ENCODE results near the gene SPHK1.

The SPHK1 gene

DNA sequence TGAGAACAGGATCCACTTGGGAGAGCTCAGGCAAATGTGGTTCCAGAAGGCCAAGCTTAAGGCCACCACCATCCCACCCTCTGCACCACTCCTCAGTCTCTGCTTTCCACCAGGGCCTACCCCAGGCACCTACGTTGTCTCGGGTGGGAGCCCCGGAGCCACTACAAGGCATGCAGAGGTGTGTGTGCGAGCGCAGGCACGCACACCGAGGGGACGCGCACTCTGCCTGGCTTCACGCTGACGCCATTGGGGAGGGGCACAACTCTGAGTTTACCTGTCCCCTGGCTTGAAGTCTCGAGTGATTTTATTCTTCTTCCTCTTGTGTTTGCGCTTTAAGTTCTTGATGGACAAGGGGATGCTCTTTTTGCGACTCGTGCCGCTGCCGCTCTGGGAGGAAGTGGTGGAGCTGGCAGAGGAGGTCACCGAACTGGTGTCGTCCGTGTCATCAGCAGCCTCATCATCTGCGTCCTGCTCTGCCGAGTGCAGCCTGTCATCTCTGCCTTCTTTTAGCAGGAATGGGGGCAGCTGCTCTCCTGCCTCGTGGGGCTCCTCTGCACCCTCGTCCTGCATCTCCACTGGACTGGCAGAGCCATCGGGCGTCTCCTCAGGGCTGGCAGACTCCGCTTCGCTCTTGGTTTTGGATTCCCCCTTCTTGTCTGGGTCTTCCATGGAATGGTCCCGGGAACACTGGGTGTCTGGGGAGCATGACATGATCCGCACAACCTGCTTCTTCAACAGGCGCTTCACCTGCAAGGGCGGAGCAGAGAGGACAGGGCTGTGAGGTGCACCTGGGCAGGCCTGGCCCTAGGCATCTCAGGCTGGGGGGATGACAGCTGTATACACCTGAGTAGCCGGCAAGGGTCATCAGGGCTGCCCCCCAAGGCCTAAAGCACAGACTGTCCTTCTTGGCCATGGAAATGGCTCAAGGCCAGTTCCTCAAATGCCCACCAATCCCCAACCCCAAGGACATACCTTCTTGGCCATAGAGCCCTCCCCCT lies 15.1 kb downstream of the SPHK1 start:
- ATAC-seq, result no peak
- no peak for TF ChIP-seq GLIS3 (CRISPR knock-in tag; IDR thresholded peaks at IDR 0.05)
- TF ChIP-seq ZNF565 (CRISPR knock-in tag; conservative IDR thresholded peaks at IDR 0.05; ENCODE audit: low read depth), result no peak
- no peak for TF ChIP-seq TOX (CRISPR knock-in tag; IDR thresholded peaks at IDR 0.05; ENCODE audit: borderline replicate concordance)
- TF ChIP-seq, protein P1, sequence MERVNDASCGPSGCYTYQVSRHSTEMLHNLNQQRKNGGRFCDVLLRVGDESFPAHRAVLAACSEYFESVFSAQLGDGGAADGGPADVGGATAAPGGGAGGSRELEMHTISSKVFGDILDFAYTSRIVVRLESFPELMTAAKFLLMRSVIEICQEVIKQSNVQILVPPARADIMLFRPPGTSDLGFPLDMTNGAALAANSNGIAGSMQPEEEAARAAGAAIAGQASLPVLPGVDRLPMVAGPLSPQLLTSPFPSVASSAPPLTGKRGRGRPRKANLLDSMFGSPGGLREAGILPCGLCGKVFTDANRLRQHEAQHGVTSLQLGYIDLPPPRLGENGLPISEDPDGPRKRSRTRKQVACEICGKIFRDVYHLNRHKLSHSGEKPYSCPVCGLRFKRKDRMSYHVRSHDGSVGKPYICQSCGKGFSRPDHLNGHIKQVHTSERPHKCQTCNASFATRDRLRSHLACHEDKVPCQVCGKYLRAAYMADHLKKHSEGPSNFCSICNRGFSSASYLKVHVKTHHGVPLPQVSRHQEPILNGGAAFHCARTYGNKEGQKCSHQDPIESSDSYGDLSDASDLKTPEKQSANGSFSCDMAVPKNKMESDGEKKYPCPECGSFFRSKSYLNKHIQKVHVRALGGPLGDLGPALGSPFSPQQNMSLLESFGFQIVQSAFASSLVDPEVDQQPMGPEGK (CRISPR knock-in tag; IDR thresholded peaks at IDR 0.05; ENCODE audit: borderline replicate concordance), result no peak
- TF ChIP-seq BACH2 (CRISPR knock-in tag; IDR thresholded peaks at IDR 0.05; ENCODE audit: borderline replicate concordance), result no peak
- TF ChIP-seq, protein P2, sequence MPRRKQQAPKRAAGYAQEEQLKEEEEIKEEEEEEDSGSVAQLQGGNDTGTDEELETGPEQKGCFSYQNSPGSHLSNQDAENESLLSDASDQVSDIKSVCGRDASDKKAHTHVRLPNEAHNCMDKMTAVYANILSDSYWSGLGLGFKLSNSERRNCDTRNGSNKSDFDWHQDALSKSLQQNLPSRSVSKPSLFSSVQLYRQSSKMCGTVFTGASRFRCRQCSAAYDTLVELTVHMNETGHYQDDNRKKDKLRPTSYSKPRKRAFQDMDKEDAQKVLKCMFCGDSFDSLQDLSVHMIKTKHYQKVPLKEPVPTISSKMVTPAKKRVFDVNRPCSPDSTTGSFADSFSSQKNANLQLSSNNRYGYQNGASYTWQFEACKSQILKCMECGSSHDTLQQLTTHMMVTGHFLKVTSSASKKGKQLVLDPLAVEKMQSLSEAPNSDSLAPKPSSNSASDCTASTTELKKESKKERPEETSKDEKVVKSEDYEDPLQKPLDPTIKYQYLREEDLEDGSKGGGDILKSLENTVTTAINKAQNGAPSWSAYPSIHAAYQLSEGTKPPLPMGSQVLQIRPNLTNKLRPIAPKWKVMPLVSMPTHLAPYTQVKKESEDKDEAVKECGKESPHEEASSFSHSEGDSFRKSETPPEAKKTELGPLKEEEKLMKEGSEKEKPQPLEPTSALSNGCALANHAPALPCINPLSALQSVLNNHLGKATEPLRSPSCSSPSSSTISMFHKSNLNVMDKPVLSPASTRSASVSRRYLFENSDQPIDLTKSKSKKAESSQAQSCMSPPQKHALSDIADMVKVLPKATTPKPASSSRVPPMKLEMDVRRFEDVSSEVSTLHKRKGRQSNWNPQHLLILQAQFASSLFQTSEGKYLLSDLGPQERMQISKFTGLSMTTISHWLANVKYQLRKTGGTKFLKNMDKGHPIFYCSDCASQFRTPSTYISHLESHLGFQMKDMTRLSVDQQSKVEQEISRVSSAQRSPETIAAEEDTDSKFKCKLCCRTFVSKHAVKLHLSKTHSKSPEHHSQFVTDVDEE (CRISPR knock-in tag; IDR thresholded peaks at IDR 0.05), result no peak
- no peak for TF ChIP-seq ZFP30 (CRISPR knock-in tag; IDR thresholded peaks at IDR 0.05)
- TF ChIP-seq, protein P3, sequence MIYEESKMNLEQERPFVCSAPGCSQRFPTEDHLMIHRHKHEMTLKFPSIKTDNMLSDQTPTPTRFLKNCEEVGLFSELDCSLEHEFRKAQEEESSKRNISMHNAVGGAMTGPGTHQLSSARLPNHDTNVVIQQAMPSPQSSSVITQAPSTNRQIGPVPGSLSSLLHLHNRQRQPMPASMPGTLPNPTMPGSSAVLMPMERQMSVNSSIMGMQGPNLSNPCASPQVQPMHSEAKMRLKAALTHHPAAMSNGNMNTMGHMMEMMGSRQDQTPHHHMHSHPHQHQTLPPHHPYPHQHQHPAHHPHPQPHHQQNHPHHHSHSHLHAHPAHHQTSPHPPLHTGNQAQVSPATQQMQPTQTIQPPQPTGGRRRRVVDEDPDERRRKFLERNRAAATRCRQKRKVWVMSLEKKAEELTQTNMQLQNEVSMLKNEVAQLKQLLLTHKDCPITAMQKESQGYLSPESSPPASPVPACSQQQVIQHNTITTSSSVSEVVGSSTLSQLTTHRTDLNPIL (CRISPR knock-in tag; IDR thresholded peaks at IDR 0.05; ENCODE audit: low read depth), result no peak
- no peak for TF ChIP-seq ZNF8 (CRISPR knock-in tag; IDR thresholded peaks at IDR 0.05)
- TF ChIP-seq, protein P4, sequence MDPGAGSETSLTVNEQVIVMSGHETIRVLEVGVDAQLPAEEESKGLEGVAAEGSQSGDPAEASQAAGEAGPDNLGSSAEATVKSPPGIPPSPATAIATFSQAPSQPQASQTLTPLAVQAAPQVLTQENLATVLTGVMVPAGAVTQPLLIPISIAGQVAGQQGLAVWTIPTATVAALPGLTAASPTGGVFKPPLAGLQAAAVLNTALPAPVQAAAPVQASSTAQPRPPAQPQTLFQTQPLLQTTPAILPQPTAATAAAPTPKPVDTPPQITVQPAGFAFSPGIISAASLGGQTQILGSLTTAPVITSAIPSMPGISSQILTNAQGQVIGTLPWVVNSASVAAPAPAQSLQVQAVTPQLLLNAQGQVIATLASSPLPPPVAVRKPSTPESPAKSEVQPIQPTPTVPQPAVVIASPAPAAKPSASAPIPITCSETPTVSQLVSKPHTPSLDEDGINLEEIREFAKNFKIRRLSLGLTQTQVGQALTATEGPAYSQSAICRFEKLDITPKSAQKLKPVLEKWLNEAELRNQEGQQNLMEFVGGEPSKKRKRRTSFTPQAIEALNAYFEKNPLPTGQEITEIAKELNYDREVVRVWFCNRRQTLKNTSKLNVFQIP (CRISPR knock-in tag; IDR thresholded peaks at IDR 0.05; ENCODE audit: borderline replicate concordance, low read depth), result no peak

DNA sequence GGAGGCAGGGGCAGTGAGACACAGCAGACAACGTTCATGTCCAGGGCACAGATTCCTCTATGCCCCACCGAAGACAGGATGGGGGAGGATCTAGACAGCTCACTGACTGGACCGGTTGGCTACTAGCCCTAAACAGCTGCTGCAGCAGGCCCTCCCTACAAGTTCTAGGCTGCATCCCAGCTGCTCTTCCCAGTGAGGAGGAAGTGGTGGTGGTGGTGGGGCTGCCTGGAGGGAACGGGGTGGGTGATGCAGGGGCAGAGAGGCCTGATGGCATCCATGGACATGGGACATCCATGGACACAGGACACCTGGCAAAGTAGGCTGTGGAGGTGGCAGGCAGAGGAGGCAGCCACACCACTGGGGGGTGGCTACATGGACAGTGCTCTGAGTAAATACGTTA lies 18.3 kb downstream of the SPHK1 start:
- TF ChIP-seq ZNF565 (CRISPR knock-in tag; conservative IDR thresholded peaks at IDR 0.05; ENCODE audit: low read depth), result no peak
- TF ChIP-seq, protein P1 (CRISPR knock-in tag; IDR thresholded peaks at IDR 0.05; ENCODE audit: borderline replicate concordance), result no peak
- TF ChIP-seq SNAI2 (CRISPR knock-in tag; IDR thresholded peaks at IDR 0.05), result no peak
- TF ChIP-seq CSDC2 (CRISPR knock-in tag; IDR thresholded peaks at IDR 0.05), result no peak
- TF ChIP-seq, protein P2 (CRISPR knock-in tag; IDR thresholded peaks at IDR 0.05), result no peak
- TF ChIP-seq, protein P3 (CRISPR knock-in tag; IDR thresholded peaks at IDR 0.05; ENCODE audit: low read depth), result no peak
- TF ChIP-seq, protein P5, sequence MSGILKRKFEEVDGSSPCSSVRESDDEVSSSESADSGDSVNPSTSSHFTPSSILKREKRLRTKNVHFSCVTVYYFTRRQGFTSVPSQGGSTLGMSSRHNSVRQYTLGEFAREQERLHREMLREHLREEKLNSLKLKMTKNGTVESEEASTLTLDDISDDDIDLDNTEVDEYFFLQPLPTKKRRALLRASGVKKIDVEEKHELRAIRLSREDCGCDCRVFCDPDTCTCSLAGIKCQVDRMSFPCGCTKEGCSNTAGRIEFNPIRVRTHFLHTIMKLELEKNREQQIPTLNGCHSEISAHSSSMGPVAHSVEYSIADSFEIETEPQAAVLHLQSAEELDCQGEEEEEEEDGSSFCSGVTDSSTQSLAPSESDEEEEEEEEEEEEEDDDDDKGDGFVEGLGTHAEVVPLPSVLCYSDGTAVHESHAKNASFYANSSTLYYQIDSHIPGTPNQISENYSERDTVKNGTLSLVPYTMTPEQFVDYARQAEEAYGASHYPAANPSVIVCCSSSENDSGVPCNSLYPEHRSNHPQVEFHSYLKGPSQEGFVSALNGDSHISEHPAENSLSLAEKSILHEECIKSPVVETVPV (CRISPR knock-in tag; IDR thresholded peaks at IDR 0.05), result no peak
- TF ChIP-seq ISL1 (CRISPR knock-in tag; IDR thresholded peaks at IDR 0.05), result no peak
- no peak for ATAC-seq

All from SK-N-SH treated with all-trans-retinoic acid at 6 μM for 48 hours (cell line).